SU-DHL-6 (cell line): ENCODE data around the gene DPF1.
"Not testable (repeated sequence)": the region's sequence is repeated elsewhere in the genome, so short reads cannot be mapped to it uniquely, and the experiment has no call there.

ENCODE experiments used
- EZH2phosphoT487 ChIP-seq: fragments of 200-600 bp; sonication (generic), shearing (Covaris generic); conservative IDR thresholded peaks from 2 replicates; pipeline ENCODE4 v1.6.1; 2018; ENCODE audit warnings: mild to moderate bottlenecking, antibody characterized with exemption, low read length, moderate library complexity, mixed read lengths
- TF ChIP-seq, protein P1 (sequence below): fragments of 200-600 bp; sonication (generic); IDR thresholded peaks from one replicate; pipeline ENCODE4 v1.5.1; 2017; ENCODE audit warnings: antibody characterized with exemption, mild to moderate bottlenecking, low read length, moderate library complexity; ENCODE audit not compliant: insufficient read depth, poor library complexity, severe bottlenecking

DNA sequence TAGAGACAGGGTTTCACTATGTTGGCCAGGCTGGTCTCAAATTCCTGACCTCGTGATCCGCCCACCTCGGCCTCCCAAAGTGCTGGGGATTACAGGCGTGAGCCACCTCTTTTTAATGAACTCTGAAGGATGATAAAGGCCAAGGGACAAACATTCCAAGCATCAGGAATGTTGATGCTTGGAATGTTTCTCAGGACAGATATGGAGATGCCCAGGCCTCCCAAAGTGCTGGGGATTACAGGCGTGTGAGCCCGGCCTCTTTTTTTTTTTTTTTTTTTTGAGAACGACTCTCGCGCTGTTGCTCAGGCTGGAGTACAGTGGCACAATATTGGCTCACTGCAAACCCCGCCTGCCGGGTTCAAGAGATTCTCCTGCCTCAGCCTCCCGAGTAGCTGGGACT lies 37.9 kb upstream of the DPF1 start:
- TF ChIP-seq, protein P1, sequence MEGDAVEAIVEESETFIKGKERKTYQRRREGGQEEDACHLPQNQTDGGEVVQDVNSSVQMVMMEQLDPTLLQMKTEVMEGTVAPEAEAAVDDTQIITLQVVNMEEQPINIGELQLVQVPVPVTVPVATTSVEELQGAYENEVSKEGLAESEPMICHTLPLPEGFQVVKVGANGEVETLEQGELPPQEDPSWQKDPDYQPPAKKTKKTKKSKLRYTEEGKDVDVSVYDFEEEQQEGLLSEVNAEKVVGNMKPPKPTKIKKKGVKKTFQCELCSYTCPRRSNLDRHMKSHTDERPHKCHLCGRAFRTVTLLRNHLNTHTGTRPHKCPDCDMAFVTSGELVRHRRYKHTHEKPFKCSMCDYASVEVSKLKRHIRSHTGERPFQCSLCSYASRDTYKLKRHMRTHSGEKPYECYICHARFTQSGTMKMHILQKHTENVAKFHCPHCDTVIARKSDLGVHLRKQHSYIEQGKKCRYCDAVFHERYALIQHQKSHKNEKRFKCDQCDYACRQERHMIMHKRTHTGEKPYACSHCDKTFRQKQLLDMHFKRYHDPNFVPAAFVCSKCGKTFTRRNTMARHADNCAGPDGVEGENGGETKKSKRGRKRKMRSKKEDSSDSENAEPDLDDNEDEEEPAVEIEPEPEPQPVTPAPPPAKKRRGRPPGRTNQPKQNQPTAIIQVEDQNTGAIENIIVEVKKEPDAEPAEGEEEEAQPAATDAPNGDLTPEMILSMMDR, result not testable (repeated sequence)
- not testable (repeated sequence) for TF ChIP-seq EZH2phosphoT487
